Stimulated activated CD8-positive, alpha-beta memory T cell treated with anti-CD3 and anti-CD28 coated beads, Interleukin-2, amount 100 ng/mL, for 1 hour (primary cell): ENCODE measurements around the gene ATRNL1.

ENCODE experiments used
- DNase-seq, 2 donors: peaks; one replicate each; pipeline ENCODE4 v3.0.0-alpha.2; 2020; ENCODE audit warnings: low read depth in 2 of 2

ATRNL1 gene

GRCh38 chr10:115980470-115980869, 887.3 kb downstream of the ATRNL1 start:
- DNase-seq, result no peak

DNA sequence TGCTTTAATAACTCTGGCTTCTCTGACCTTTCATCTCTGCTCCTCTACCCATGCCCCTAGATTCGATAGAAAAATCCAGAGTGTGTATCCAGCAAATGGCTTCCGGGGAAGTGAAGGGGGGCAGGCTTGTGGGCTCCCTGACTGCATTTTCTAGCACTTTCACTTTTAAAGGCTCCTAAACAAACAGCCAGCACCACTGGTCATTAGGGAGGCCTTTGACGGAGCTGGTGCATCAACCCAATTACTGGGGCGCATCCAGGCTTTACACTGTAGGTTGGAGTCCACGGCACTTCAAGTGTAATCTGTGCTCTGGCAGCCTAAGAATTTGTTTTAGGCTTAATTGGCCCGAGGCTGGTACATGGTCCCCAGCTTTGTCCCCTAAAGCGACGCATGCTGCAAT, 887.9 kb downstream of the ATRNL1 start:
- DNase-seq, result no peak

DNA sequence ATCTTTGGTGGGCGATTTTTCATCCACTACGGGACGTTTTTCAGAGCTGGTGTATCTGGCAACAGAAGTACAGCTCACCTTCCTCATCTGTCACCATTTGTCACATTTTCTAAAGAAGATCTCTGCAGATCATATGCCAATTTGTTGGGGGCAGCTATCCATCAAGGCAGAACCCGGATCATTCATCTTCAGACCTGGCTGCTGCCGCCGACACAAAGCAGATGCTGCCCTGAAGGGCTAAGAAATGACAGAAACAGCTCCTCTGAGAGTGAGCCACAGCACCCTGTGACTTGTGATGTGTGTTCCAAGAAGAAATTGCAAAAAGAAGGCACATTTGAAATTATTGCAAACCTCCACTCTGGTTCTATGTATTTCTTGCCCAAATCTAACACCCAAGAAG, 888.9 kb downstream of the ATRNL1 start:
- no peak for DNase-seq

GRCh38 chr10:115982526-115982925, 889.4 kb downstream of the ATRNL1 start:
- no peak for DNase-seq

GRCh38 chr10:115985786-115986185, 892.6 kb downstream of the ATRNL1 start:
- DNase-seq, result no peak

GRCh38 chr10:115988380-115988779, 895.2 kb downstream of the ATRNL1 start:
- no peak for DNase-seq

GRCh38 chr10:115989621-115990020, 896.5 kb downstream of the ATRNL1 start:
- DNase-seq, result no peak

- DNase-seq, result no peak
Measured at GRCh38 chr10:115992236-115992986, 899.2 kb downstream of the ATRNL1 start.

DNA sequence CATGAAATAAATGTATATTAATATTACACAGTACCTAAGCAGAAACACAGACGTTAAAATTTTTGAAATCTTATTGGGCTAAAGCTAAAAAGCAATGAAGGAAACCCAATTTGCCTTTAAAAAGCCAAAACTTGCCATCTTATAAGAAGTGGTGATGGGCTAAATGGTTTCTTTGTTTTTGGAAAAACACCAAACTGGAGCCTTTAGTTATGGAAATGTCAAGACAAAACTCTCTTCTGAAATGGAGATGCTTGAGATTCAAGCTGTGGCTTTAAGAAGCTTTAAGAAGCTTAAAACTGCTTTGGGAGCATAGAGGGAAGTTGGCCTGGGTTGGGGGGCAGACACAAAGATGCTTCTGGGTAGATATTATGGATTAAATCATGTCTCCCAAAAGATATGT, 902.9 kb downstream of the ATRNL1 start:
- DNase-seq, result no peak

- no peak for DNase-seq
Measured at GRCh38 chr10:115998301-115998700, 905.1 kb downstream of the ATRNL1 start.
